Nephron (organoid): Measurements from ENCODE around the gene TRIB2.

ENCODE experiments used
- H3K27ac Mint-ChIP-seq, 3 experiments: 2 replicates each; pipeline ENCODE4 v1.8.0; 2020; ENCODE audit warnings: mixed read lengths in 3 of 3, mild to moderate bottlenecking in 2 of 3, moderate library complexity in 1 of 3
- H3K27me3 Mint-ChIP-seq: 2 replicates; pipeline ENCODE4 v1.8.0; 2021; ENCODE audit warnings: low read depth, mild to moderate bottlenecking, moderate library complexity, mixed read lengths
- H3K36me3 Mint-ChIP-seq: 2 replicates; pipeline ENCODE4 v1.8.0; 2020; ENCODE audit warnings: low read depth, mixed read lengths
- H3K4me1 Mint-ChIP-seq: 2 replicates; pipeline ENCODE4 v1.8.0; 2020; ENCODE audit warnings: mixed read lengths
- H3K4me3 Mint-ChIP-seq, 3 experiments: 2 replicates each; pipeline ENCODE4 v1.8.0; 2020; ENCODE audit warnings: mild to moderate bottlenecking in 3 of 3, mixed read lengths in 3 of 3, moderate library complexity in 2 of 3
- H3K9me3 Mint-ChIP-seq: 2 replicates; pipeline ENCODE4 v1.8.0; 2020; ENCODE audit warnings: mixed read lengths
- CTCF ChIP-seq, 3 experiments: fragments of 200-600 bp; sonication (generic); IDR thresholded peaks; one replicate each; pipeline ENCODE4 v1.5.0; 2021; ENCODE audit warnings: antibody characterized with exemption in 3 of 3; ENCODE audit not compliant: unreplicated experiment in 3 of 3

The TRIB2 gene

GRCh38 chr2:12723736-12724463 lies 7.2 kb downstream of the TRIB2 start:
- Mint-ChIP-seq H3K27ac (peak overlapping the region in 1 of 3 experiments; percentile 60), H3K36me3 (peaks cover 83% of the 10 kb centered on the region), H3K4me1 (peaks cover 76% of the 10 kb centered on the region), H3K9me3 (no peaks in the 10 kb centered on the region), H3K27me3 (no peaks in the 10 kb centered on the region), H3K4me3 (peak overlapping the region in 2 of 3 experiments; percentile 37 to 58)
- TF ChIP-seq CTCF (IDR thresholded peaks at IDR 0.05; ENCODE audit: unreplicated experiment in 3 of 3), result no peak

- H3K27ac Mint-ChIP-seq, result peak overlapping the region; percentile 50 to 74 (median 60)
- TF ChIP-seq CTCF (IDR thresholded peaks at IDR 0.05; ENCODE audit: unreplicated experiment in 3 of 3), result no peak
- H3K9me3 Mint-ChIP-seq, result no peaks in the 10 kb centered on the region
- no peaks in the 10 kb centered on the region for H3K27me3 Mint-ChIP-seq
- peaks cover 77% of the 10 kb centered on the region for H3K4me1 Mint-ChIP-seq
- H3K36me3 Mint-ChIP-seq, result peaks cover 81% of the 10 kb centered on the region
- H3K4me3 Mint-ChIP-seq, result peak overlapping the region in 2 of 3 experiments; percentile 37 to 47
These were observed 8.8 kb downstream of the TRIB2 start for GRCh38 chr2:12725233-12726187.

GRCh38 chr2:12726271-12726670 lies 9.5 kb downstream of the TRIB2 start:
- no peaks in the 10 kb centered on the region for H3K27me3 Mint-ChIP-seq

GRCh38 chr2:12727065-12727464 lies 10.3 kb downstream of the TRIB2 start:
- no peaks in the 10 kb centered on the region for H3K9me3 Mint-ChIP-seq
- H3K4me3 Mint-ChIP-seq, result no peak overlapping the region
- no peaks in the 10 kb centered on the region for H3K27me3 Mint-ChIP-seq
- peaks cover 94% of the 10 kb centered on the region for H3K36me3 Mint-ChIP-seq
- no peak overlapping the region for H3K27ac Mint-ChIP-seq
- H3K4me1 Mint-ChIP-seq, result peaks cover 65% of the 10 kb centered on the region
- no peak for TF ChIP-seq CTCF (IDR thresholded peaks at IDR 0.05; ENCODE audit: unreplicated experiment in 3 of 3)

More at GRCh38 chr2:12726271-12726670, 9.5 kb downstream of the TRIB2 start:
- H3K4me1 Mint-ChIP-seq, result peaks cover 69% of the 10 kb centered on the region
- H3K36me3 Mint-ChIP-seq, result peaks cover 88% of the 10 kb centered on the region
- H3K9me3 Mint-ChIP-seq, result no peaks in the 10 kb centered on the region
- no peak for TF ChIP-seq CTCF (IDR thresholded peaks at IDR 0.05; ENCODE audit: unreplicated experiment in 3 of 3)
- H3K27ac Mint-ChIP-seq, result no peak overlapping the region
- no peak overlapping the region for H3K4me3 Mint-ChIP-seq

GRCh38 chr2:12727641-12728040 lies 10.9 kb downstream of the TRIB2 start:
- Mint-ChIP-seq H3K36me3 (peaks cover 94% of the 10 kb centered on the region), H3K4me1 (peaks cover 65% of the 10 kb centered on the region), H3K4me3 (no peak overlapping the region), H3K27ac (peak overlapping the region in 1 of 3 experiments; percentile 26), H3K27me3 (no peaks in the 10 kb centered on the region), H3K9me3 (no peaks in the 10 kb centered on the region)
- TF ChIP-seq CTCF (IDR thresholded peaks at IDR 0.05; ENCODE audit: unreplicated experiment in 3 of 3), result no peak
